ENCODE results near the gene ARG1.
"Not testable (repeated sequence)": the region's sequence is repeated elsewhere in the genome, so short reads cannot be mapped to it uniquely, and the experiment has no call there.

The ARG1 gene

DNA sequence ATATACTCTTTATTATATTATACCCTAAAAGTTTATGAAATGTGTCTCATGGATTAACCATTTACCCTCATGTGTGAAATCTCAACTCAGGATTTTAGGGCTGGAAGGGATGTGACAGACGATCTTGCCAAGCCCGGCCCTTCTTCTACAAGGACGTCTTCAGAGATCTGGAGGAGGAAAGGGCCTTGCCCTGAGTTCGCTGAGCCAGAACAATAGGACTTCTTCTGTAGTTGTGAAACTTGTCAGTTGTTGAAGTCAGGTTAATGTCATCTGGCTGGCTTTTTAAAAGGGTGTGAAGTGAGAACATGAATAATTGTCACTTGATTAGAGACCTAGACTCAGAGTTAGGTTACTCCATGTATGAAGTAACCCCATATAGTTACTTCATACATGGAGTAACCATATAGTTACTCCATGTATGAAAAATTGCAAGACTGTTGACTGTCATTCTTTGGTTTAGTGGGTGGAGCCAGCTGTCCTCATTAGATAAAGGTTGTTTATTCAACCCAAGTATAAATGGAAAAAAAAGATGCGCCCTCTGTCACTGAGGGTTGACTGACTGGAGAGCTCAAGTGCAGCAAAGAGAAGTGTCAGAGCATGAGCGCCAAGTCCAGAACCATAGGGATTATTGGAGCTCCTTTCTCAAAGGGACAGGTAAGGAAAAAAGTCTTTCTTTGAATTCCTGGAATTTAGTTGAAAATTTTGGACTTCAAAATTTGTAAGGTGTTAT is at the start of gene ARG1:
ARG1 (plus strand) TSS at position 541 of the 730 bp plus-strand sequence; CDS start at position 598, 57 bp downstream.
- no peak for DNase-seq

DNA sequence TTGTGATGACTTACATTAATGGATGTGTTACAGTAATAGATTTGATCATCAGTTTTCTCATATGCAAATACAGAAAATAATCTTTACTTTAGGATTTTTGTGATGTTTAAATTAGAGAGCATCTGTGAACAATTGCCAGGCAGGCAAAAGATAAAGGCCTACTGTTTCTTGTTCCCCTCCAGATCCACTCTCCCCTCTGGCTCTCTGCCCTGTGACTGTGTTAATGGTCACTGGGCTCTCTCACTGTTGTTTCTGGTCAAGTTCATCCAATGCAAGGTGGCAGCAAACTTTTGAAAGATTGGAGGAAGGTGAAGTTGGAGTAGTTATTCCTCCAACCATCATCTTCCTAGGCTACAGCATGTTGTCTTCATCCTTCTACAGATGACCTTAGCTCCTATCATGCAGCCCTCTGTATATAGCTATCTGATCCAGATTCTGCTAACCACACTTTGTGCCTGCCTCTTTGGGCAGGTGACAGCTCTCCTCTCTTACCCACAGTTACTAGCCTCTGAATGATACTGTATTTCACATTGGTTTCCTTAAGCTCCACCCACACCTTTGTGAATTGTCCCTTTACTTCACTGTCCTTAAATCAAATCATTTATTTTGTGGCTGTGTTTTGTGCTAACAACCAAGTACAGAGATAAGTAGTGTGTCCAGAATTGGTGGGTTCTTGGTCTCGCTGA is 48.9 kb upstream of the ARG1 start:
- no peak for DNase-seq

DNA sequence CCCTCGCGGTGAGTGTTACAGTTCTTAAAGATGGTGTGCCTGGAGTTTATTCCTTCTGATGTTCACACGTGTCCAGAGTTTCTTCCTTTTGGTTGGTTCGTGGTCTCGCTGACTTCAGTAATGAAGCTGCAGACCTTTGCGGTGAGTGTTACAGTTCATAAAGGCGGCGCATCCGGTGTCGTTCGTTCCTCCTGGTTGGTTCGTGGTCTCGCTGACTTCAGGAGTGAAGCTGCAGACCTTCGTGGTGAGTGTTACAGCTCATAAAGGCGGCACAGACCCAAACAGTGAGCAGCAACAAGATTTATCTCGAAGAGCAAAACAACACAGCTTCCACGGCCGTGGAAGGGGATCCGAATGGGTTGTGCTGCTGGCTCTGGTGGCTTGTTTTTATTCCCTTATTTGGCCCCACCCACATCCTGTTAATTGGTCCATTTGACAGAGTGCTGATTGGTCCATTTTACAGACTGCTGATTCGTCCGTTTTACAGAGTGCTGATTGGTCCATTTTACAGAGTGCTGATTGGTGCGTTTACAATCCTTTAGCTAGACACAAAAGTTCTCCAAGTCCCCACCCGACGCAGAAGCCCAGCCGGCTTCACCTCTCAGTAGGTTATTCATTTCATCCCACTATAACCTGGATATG is 48.2 kb upstream of the ARG1 start:
- DNase-seq, result peak; percentile 9

DNA sequence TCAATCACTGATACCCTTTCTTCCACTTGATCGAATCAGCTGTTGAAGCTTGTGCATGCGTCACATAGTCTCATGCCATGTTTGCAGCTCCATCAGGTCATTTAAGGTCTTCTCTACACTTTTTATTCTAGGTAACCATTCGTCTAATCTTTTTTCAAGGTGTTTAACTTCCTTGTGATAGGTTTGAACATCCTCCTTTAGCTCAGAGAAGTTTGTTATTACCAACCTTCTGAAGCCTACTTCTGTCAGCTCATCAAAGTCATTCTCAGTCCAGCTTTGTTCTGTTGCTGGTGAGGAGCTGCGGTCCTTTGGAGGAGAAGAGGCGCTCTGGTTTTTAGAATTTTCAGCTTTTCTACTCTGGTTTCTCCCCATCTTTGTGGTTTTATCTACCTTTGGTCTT is 42.1 kb upstream of the ARG1 start:
- DNase-seq, result not testable (repeated sequence)

DNA sequence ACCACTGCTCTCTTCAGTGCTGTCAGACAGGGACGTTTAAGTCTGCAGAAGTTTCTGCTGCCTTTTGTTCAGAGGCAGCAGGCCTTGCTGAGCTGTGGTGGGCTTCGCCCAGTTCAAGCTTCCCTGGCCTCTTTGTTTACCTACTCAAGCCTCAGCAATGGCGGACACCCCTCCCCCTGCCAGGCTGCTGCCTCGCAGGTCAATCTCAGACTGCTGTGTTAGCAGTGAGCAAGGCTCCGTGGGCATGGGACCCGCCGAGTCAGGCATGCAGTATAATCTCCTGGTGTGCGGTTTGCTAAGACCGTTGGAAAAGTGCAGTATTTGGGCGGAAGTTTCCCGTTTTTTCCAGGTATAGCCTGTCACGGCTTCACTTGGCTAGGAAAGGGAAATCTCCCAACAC is 41.3 kb upstream of the ARG1 start:
- DNase-seq, result not testable (repeated sequence)

DNA sequence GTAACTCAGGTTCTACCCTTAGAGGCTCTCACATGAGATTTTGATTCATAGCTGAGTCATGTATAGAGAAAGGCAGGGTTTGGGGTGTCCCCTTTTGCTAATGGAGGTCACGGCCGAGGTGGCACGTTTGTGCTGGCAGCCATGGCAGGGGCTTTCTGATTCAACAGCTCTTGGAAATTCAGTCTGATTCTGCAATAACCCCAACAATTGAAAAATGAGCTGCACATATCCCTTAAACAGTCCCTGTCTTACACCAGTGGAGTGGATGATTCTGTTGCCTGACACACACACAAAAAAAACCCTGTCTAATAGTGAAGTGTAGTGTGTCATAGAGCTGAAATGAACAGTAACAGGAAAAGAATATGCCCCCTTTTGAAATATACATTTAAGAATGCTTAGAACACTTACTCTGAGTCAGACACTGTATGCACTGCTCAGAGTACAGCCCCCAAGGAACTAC is 40.4 kb upstream of the ARG1 start:
- peak; percentile 61 for DNase-seq

DNA sequence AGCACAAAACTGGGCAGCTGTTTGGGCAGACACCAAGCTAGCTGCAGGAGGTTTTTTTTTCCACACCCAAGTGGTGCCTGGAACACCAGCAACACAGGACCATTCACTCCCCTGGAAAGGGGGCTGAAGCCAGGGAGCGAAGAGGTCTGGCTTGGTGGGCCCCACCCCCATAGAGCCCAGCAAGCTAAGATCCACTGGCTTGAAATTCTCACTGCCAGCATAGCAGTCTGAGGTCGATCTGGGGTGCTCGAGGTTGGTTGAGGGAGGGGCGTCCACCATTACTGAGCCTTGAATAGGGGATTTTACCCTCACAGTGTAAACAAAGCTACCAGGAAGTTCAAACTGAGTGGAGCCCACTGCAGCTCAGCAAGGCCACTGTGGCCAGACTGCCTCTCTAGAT is 34.4 kb upstream of the ARG1 start:
- not testable (repeated sequence) for DNase-seq

DNA sequence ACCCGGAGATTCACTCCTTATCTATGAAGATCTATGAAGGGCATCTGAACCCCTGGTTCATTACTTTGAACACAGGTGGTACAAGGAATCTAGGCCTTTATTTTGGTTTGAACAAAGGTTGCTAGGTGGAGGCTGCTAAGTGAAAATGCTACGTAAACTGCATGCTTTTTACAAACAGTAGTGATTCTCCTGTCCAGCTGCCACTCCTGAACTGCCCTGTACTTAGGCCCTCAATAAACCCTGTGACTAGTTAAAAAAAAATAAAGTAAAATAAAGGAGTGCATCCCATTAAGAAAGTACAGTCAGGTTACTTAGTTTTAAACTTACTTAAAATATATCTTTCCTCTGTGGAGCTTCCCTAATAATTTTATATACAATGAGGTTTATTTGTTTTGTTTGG is 27.7 kb upstream of the ARG1 start:
- DNase-seq, result no peak

DNA sequence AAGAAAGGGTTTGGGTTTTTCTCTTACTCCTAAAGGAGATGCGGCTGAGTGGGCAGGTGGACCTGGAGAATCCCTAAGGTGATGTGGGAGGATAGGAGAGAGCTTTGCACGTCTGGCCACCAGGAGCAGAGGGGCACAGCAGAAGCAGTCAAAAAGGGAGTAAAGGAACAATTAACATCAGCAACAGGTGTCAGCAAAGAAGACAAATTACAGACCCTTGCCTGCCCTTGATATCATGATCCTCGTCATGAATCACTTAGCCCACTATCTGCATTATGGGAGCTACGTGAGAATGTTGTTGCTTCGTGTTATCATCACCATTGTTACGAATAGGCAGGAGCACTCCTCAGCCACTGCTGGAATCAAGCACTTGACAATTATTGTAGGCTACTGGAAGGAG is 25.5 kb upstream of the ARG1 start:
- no peak for DNase-seq

DNA sequence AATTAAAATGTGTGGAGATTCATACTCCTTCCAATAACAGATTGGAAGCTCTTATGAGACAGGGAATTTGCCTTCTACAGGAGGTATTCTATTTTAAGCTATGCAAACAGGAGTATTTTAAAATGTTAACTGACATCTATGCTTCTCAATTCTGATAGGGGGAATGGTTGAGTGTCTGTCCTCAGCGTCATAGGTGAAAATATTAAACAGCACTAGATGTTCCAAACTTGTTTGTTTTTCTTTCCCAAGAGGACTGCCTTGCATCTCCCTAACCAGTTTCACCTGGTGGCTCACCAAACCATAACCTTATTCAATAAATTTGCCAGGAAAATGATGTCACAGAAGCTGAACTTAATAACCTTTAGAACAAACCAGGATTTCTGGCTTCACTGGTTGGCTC is 24.6 kb upstream of the ARG1 start:
- no peak for DNase-seq

DNA sequence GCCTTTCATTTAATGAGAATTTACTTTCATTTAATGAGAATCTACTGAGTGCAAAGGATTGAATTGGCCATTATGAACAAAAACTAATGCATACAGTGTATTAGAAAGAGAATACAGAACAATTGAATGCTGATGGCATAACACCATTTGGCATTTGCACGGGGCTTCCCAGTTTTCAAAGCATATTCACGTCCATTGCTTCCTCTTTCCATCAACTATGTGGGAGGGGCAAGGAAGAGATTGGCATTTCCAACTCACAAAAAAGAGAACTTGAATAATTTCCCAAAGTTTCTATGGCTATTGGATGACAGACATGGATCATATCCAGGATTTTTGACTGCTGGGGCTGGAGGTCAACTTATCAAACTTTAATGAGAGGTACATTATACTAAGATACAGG is 23.2 kb upstream of the ARG1 start:
- DNase-seq, result no peak

DNA sequence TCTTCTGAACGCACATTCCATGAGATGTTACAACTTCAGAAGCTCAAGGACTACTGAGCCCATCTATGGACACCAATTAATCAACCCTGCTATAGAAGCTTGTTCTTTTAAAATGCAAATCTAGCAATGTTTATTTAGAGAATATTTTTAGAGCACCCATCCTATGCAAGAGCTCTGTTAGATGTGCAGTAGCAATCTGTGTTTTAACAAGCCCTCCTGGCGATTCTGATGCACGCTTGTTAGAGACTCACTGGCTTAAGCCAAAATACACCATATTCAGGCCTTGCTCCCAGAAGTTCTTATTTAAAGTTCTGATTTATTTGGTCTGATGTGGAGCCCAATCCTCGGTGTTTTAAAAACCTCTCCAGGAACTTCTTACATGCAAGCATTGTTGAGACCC is 21.1 kb upstream of the ARG1 start:
- DNase-seq, result no peak

DNA sequence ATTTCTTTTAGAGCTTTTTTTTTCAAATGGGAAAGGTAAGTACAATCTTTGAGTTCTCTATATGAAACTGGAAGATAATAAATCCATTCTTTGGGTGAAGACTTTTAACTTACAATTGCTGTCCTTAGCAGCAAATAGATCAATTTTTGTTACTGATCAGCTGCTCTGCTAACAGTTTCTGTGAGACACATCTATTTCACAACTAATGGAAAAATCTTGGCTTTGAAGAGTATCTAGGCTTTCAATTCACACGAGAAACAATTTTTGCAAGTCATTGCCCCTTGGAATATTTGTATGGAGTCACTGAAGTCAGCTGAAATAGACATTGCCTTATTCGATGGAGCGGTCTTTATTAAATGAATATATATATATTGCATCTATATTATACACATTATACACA is 20.5 kb upstream of the ARG1 start:
- no peak for DNase-seq

DNA sequence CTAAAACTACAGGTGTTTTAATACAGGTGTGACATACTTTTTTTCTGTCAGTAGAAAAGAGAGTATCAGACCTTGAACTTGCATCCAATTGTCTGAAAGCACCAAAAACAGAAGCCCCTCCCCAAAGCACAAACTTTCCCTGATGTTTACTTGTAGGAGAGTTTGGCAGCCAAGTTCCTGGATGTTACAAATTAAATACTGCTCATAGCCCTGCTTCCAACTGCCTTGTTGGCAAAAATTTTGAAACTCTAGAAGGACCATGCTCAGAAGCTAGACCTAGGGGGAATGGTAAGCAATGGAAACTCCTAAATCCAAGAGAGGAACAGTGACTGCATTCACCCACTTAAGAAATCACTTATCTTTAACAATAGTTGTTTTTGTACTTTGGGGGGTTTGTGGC is 17.0 kb upstream of the ARG1 start:
- DNase-seq, result no peak

DNA sequence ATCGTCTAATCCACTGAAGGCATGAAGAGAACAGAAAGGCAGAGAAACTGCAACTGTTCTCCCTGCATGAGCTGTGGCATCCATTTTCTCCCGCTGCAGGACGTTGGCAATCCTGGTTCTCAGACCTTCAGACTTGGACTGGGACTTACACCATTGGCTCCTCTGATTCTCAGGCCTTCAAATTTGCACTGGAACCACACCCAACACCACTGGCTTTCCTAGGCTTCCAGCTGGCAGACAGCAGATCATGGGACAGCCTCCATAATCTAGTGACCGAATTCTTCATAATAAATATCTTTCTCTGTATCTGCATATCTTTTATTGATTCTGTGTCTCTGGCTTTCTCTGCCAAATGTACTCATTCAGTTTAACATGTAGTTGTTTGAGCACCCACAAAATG is 14.1 kb upstream of the ARG1 start:
- no peak for DNase-seq

DNA sequence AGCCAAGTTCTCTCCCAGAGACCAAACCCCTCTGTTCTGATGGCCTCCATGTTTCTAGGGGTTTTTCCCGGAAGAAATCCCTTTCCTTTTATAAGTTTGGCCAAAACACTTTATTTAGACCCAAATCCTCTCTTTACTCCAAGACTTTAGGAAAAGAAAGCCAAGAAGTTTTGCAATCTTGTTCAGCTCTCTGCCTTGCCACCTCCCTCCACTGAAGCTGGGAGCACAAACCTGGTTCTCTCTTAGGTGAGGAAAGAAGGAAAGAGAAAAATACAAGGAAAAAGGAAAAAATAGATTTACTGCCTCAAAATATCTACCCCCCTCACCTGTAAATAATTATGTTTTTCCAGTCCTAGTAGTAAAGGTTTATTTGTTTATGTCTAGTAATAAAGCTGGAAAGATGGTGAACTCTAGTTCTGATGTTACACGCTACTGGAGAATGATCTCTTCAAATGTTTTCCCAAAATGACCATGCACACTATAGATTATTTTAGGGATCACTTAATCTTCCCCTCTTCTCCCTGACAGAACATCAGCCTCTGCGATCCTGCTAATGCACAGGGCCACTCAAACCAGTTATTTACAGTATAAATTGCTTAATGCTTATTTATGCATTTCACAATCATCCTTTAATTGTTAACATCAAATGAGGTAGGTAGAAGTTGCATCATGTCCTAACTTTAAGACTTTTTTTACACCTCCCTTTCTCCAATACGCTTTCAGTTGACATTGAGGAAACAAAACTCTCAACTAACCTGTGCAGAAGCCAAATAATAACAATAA is 10.9 kb upstream of the ARG1 start:
- DNase-seq, result no peak

DNA sequence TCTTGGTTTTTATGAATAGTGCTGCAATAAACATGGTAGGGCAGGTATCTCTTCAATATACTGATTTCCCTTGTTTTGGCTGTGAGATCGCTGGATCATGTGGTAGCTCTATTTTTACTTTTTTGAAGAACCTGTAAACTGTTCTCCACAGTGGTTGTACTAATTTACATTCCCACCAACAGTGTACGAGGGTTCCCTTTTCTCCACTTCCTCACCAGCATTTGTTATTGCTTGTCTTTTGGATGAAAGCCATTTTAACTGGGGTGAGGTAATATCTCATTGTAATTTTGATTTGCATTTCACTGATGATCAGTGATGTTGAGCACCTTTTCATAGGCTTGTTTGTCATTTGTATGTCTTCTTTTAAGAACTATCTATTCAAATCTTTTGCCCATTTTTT is 8.0 kb upstream of the ARG1 start:
- no peak for DNase-seq

DNA sequence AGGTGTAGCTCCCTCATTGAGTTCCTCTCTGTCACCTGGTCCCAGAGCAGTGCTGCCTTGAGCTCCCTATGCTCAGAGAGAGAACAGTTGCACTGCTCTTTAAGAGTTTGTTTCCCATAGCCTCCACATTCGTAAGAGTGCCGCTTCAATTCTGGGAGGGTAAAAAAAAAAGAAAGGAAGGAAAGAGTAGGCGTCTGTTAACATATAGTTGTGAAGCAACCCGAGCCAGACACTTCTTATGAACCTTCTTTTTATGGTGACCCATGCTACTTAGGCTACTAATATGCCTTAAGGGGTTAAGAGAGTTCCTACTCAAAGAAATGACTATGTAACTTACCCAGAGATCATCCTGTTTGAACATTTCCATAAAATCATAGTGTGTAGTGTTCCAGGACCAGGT is 4.3 kb upstream of the ARG1 start:
- DNase-seq, result no peak

DNA sequence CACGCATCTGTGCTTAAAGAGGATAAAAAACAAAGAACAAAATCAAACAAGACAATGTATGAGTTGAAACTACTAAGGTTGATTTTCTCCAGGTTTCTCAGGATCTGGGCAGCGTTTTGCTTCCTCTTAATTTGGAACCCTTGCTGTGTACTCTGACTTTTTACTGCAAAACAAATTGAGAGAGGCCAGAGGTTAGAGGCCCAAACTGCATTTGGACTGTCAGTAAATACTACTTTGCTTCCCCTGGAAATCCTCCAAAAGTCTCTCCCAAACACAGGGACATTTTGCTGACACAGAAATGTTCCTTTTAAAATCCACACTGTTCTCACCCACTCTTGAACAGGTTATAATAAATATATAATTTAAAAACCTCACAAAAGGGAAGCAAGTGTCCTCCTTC is 1.1 kb downstream of the ARG1 start:
- DNase-seq, result no peak

DNA sequence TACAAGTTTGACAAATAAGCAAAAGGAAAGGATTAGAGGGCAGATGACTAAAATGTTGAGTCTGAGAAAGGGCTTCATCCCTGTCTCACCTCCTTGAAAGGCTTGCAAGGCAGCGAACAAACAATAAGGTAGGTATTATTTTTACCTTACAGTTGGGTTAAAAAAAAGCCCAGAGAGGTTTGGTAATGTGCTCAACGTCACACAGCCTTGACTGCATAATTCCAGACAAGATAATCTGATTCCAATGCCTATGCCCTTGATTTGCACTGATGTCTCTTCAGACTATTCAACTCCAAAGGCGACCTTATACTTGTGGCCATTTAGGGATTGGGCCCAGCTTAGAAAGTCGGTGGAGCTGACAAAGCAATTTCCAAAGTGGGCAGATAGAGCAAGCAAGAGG is 1.7 kb downstream of the ARG1 start:
- DNase-seq, result no peak

DNA sequence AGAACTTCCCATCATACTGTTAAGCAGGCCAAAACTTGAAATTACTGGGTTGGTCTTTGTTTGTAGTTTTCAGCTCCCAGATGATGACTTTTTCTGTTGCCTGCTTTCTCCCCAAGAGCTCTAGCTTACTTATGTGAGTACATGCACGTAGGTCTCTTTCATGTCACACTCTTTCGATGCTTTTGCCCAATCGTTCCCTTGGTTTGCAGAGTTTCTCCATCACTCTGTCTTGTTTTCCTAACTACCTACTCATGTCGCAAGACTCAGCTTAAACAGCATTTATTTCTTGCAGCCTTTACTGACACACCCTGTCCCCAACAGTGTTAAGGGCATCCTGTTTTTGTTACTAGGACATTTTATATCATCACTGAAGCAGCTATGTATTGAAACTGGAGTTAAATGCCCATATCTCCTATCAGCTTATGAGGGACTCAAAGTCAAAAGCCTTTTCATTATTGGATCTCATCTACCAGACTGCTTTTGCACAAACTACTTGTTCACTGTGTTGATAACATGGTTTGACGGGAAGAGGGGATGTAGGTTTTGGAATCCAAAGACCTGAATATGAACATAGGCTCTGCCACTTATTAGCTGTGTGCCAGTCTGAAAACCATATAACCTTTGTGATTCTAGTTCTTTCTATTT is 2.9 kb downstream of the ARG1 start:
- DNase-seq, result no peak

DNA sequence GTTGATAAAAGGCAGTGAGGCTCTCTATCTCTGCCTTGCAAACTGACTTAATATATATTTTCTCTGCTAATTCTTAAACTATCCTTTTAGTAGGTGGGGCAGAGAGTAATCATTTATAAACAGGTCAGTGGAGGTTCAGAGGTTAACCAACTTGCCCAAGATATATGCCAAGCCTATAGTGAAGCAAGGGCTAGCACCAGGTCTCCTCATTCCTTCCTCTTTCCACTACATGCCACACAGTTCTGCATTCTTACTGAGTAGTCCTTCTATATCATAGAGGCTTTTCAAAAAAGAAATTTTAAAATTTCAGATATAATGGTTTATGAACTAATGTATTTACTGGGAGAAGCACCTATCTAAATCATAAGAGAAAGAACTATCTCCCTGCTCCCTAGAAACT is 8.5 kb downstream of the ARG1 start:
- no peak for DNase-seq

DNA sequence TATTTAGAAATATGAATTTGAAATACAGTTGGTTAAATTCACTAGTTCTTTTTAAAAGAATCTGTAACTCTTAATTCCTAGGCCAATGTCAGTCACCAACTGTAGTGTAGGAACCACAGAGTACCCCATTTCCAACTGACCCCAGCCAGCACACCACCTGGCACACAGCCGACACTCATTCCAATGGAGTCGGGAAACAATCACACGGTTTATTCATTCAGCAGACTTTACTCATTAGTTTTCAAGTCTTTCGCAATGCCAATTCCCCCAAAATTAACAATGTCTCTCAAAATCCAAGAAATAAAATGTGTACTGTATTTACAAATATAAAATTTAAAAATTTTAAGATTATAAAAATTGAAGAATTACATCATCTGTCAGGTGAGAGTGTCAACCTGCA is 13.5 kb downstream of the ARG1 start:
- no peak for DNase-seq

Measured in activated CD4-positive, alpha-beta T cell treated with anti-CD3 and anti-CD28 coated beads, Interleukin-2, amount 50 U/mL, for 16 hours (primary cell).